K562 (cell line): ENCODE measurements around the gene CCDC88C. TPM values are rescaled to one million over a fixed set of nuclear protein-coding genes. Genes with fewer than 3 reads are reported as not detected.

Experiments
- ATAC-seq: fragments of 200-7000 bp; cut with Tn5 transposase; 3 replicates; pipeline ENCODE4 v1.9.1; 2020; ENCODE audit warnings: moderate library complexity
- BruUV-seq: library from RNA; stranded (reverse); fragments of 400-500 nt; replicated peaks from 2 replicates; lab custom pipeline; 2021; lab: Mats Ljungman, UMichigan
- CTCF ChIA-PET: fragments of 300-600 bp; formaldehyde crosslinking; extraction: SDS; loops from one replicate; lab custom pipeline; 2021; ENCODE audit warnings: low intra/inter-chr PET ratio; lab: Yijun Ruan, JAX
- POLR2A ChIA-PET: fragments of 300-600, 350-650 bp; sonication (Branson Sonifier 250); formaldehyde crosslinking; extraction: SDS; loops from one replicate; lab custom pipeline; 2021; ENCODE audit warnings: antibody characterized with exemption, inconsistent platforms; lab: Yijun Ruan, JAX
- DNase-seq, 4 experiments: peaks; one replicate each; pipeline versions ENCODE4 v3.0.0 to v3.0.0-alpha.2; 2011 to 2018; ENCODE audit warnings: low spot score in 3 of 4, mixed read lengths in 3 of 4; ENCODE audit errors: extremely low read depth in 1 of 4
- FAIRE-seq: peaks from 2 replicates; lab custom pipeline; 2011; peaks lifted over from hg19 to GRCh38; lab: Jason Lieb, UNC
- H2AFZ ChIP-seq: 2 replicates; pipeline ENCODE4 v1.6.0; 2011; ENCODE audit warnings: low read depth, low read length, control low read depth, inconsistent platforms
- H3K27ac ChIP-seq: fragments of 200-600 bp; 3 replicates; pipeline ENCODE4 v1.8.0; 2011; ENCODE audit warnings: low read depth, mild to moderate bottlenecking, control low read depth, inconsistent platforms, low read length, moderate library complexity, mixed read lengths; ENCODE audit errors: extremely low read depth
- H3K27me3 ChIP-seq, 2 experiments: fragments of 300-600 bp in 1 of 2; 2 replicates in 1 of 2; 3 replicates in 1 of 2; pipeline versions ENCODE4 v1.6.0 to v1.8.0; 2011; ENCODE audit warnings: inconsistent platforms in 2 of 2, low read length in 2 of 2, mild to moderate bottlenecking in 1 of 2, mixed read lengths in 1 of 2, moderate library complexity in 1 of 2; ENCODE audit not compliant: control insufficient read depth in 2 of 2, insufficient read depth in 2 of 2
- H3K36me3 ChIP-seq: fragments of 300-600 bp; 3 replicates; pipeline ENCODE4 v1.8.0; 2011; ENCODE audit warnings: mild to moderate bottlenecking, low read length, inconsistent platforms; ENCODE audit not compliant: control insufficient read depth, insufficient read depth
- H3K4me1 ChIP-seq, 2 experiments: fragments of 200-600 bp in 1 of 2; replicated peaks in 1 of 2; 2 replicates in 1 of 2; 3 replicates in 1 of 2; pipeline versions ENCODE4 v1.5.1 to v1.8.0; 2011; ENCODE audit warnings: inconsistent platforms in 2 of 2, low read length in 2 of 2, mild to moderate bottlenecking in 1 of 2, mixed read lengths in 1 of 2, moderate library complexity in 1 of 2; ENCODE audit not compliant: control insufficient read depth in 2 of 2, insufficient read depth in 2 of 2
- H3K4me2 ChIP-seq: 2 replicates; pipeline ENCODE4 v1.6.1; 2011; ENCODE audit warnings: low read length, control low read depth, inconsistent platforms, mixed read lengths; ENCODE audit not compliant: insufficient read depth
- H3K4me3 ChIP-seq: fragments of 200-600 bp; sonication (generic), shearing (Covaris generic); 2 replicates; pipeline ENCODE4 v1.5.1; 2016; ENCODE audit warnings: control low read depth, inconsistent platforms
- H3K79me2 ChIP-seq: fragments of 200-600 bp; 3 replicates; pipeline ENCODE4 v1.8.0; 2011; ENCODE audit warnings: low read length, inconsistent platforms; ENCODE audit not compliant: control insufficient read depth, insufficient read depth
- H3K9ac ChIP-seq, 2 experiments: 2 replicates each; pipeline versions ENCODE4 v1.6.0 to v1.6.1; 2011; ENCODE audit warnings: low read depth in 2 of 2, low read length in 2 of 2, control low read depth in 1 of 2, inconsistent platforms in 1 of 2, mild to moderate bottlenecking in 1 of 2, mixed read lengths in 1 of 2; ENCODE audit not compliant: insufficient read depth in 1 of 2
- H3K9me1 ChIP-seq: one replicate; pipeline ENCODE4 v1.6.0; 2011; ENCODE audit warnings: inconsistent platforms, mild to moderate bottlenecking, low read length, moderate library complexity; ENCODE audit not compliant: control insufficient read depth, insufficient read depth
- H3K9me3 ChIP-seq: replicated peaks from 2 replicates; pipeline ENCODE4 v1.5.1; 2011; ENCODE audit warnings: low read depth, low read length, inconsistent platforms; ENCODE audit not compliant: control insufficient read depth, insufficient read depth
- H4K20me1 ChIP-seq: replicated peaks from 2 replicates; pipeline ENCODE4 v1.6.1; 2011; ENCODE audit warnings: low read length, inconsistent platforms, mixed read lengths; ENCODE audit not compliant: control insufficient read depth, insufficient read depth
- ARNT ChIP-seq, 2 experiments: fragments of 450-650 bp; IDR thresholded peaks; 2 replicates each; pipeline ENCODE4 v1.6.1; 2016; ENCODE audit warnings: mild to moderate bottlenecking in 1 of 2
- CEBPZ ChIP-seq: fragments of 150-350 bp; IDR thresholded peaks from 2 replicates; pipeline ENCODE4 v1.6.1; 2014; ENCODE audit warnings: low read depth, mild to moderate bottlenecking, low read length, borderline replicate concordance
- HNRNPLL ChIP-seq: fragments of 200-400 bp; formaldehyde crosslinking; IDR thresholded peaks from 2 replicates; pipeline ENCODE4 v1.6.1; 2017; ENCODE audit warnings: low read length, low read depth, mild to moderate bottlenecking; ENCODE audit not compliant: poor library complexity, severe bottlenecking
- JUN ChIP-seq, 2 experiments: sonication (generic) in 1 of 2; formaldehyde crosslinking in 1 of 2; IDR thresholded peaks; 2 replicates each; pipeline versions ENCODE4 v1.6.1 to v1.8.0; 2012 to 2022; ENCODE audit warnings: borderline replicate concordance in 2 of 2, mild to moderate bottlenecking in 2 of 2, improper control_type of control experiment in 1 of 2, low read depth in 1 of 2, low read length in 1 of 2, missing genetic modification reagents in 1 of 2
- LEF1 ChIP-seq: fragments of 450-650 bp; IDR thresholded peaks from 2 replicates; pipeline ENCODE4 v1.6.1; 2016; ENCODE audit warnings: mild to moderate bottlenecking
- NEUROD1 ChIP-seq: fragments of 150-350 bp; IDR thresholded peaks from 2 replicates; pipeline ENCODE4 v1.6.1; 2014; ENCODE audit warnings: borderline replicate concordance, low read length, low read depth; ENCODE audit not compliant: partially characterized antibody
- PREB ChIP-seq: sonication (generic); formaldehyde crosslinking; IDR thresholded peaks from 2 replicates; pipeline ENCODE4 v1.8.1; 2023; ENCODE audit warnings: mild to moderate bottlenecking, missing genetic modification reagents
- TAL1 ChIP-seq: fragments of 450-650 bp; IDR thresholded peaks from 2 replicates; pipeline ENCODE4 v1.6.1; 2016; ENCODE audit warnings: mild to moderate bottlenecking
- TFAM ChIP-seq: fragments of 250-450 bp; sonication (Bioruptor Pico); conservative IDR thresholded peaks from 2 replicates; pipeline ENCODE4 v1.5.0; 2021; ENCODE audit warnings: mild to moderate bottlenecking, moderate library complexity
- ZBTB9 ChIP-seq: fragments of 450-650 bp; formaldehyde crosslinking; IDR thresholded peaks from 2 replicates; pipeline ENCODE4 v1.4.0; 2020; ENCODE audit warnings: mild to moderate bottlenecking, moderate library complexity
- WGBS: fragments of 100-300 bp; shearing (Covaris generic); methylation state at CpG from one replicate; pipeline ENCODE4 v1.1.6; 2016; ENCODE audit warnings: low coverage, mixed read lengths; ENCODE audit not compliant: insufficient coverage; ENCODE audit errors: missing lambda C conversion rate; 5-methylcytosine and 5-hydroxymethylcytosine counted together
- in situ Hi-C: fragments of 300-500 bp; cut with MboI; formaldehyde crosslinking; loops from 4 replicates; pipeline ENCODE4 v1.15.0; 2018; ENCODE audit warnings: inconsistent platforms, mixed read lengths
- intact Hi-C: fragments of 100-400 bp; cut with micrococcal nuclease; formaldehyde crosslinking; loops from 2 replicates; pipeline ENCODE4 v1.14.2; 2022
- polyA plus RNA-seq, 8 experiments: library from polyadenylated mRNA; depleted of rRNA in 4 of 8; stranded (reverse) in 5 of 8; unstranded in 3 of 8; fragments of >200 nt; fragmentation: Nextera tagmentation in 2 of 8; fragmentation: Illumina TruSeq in 1 of 8; extraction: Ambion mirVana in 2 of 8; extraction: Trizol in 1 of 8; gene quantifications; 2 replicates each; pipeline versions ENCODE4 v1.2.1 to v1.2.3, GENCODE V29; 2011 to 2014; ENCODE audit warnings: inconsistent platforms in 1 of 8, missing spikeins in 1 of 8
- total RNA-seq, 7 experiments: library from RNA; depleted of rRNA in 6 of 7; stranded (reverse); fragments of >200 nt in 6 of 7; fragmentation: Illumina TruSeq in 2 of 7; extraction: Trizol in 2 of 7; gene quantifications; 2 replicates each; pipeline versions ENCODE4 v1.2.1 to v1.2.3, GENCODE V29; 2011 to 2021; ENCODE audit warnings: low replicate concordance in 1 of 7

Gene CCDC88C
- total and polyA plus RNA-seq, 9 of the 15 experiments (the other 6 are each of a cell fraction or from before 2014, with no cell fraction given), result 0.62 to 22.5 (median 10.7) TPM

- in situ Hi-C loops (no loop called here), intact Hi-C loops (no loop called here)
- Histone ChIP-seq H3K27ac (no peak overlapping the region), H3K79me2 (no peaks in the 10 kb centered on the region), H2AFZ (no peak overlapping the region), H4K20me1 (no peaks in the 10 kb centered on the region), H3K9me1 (no peaks in the 10 kb centered on the region), H3K36me3 (peaks cover 75% of the 10 kb centered on the region; the same call in 2 of the 3 replicates), H3K4me1 (no peaks in the 10 kb centered on the region), H3K4me2 (no peak overlapping the region), H3K4me3 (no peak overlapping the region), H3K9ac (no peak overlapping the region), H3K9me3 (no peaks in the 10 kb centered on the region), H3K27me3 (no peaks in the 10 kb centered on the region)
- ChIA-PET CTCF (no interaction called here), POLR2A (interaction anchor here (2.2 kb wide), 1 partner anchor 16 kb away, joined by 5 read pairs; no protein-coding TSS in a partner anchor)
- FAIRE-seq (no peak), DNase-seq (no peak), ATAC-seq (no peak)
- no peak for TF ChIP-seq JUN (IDR thresholded peaks at IDR 0.05; ENCODE audit: borderline replicate concordance, low read depth, low read length)
- no peak for TF ChIP-seq JUN (CRISPR knock-in tag; IDR thresholded peaks at IDR 0.05; ENCODE audit: borderline replicate concordance)
- TF ChIP-seq ZBTB9 (CRISPR knock-in tag), result no peak
- TF ChIP-seq ARNT (IDR thresholded peaks at IDR 0.05), result no peak
- no peak for TF ChIP-seq LEF1
- TF ChIP-seq PREB, result no peak
- no peak for TF ChIP-seq NEUROD1
- no peak for TF ChIP-seq HNRNPLL
- no peak for TF ChIP-seq TFAM (CRISPR knock-in tag)
- TF ChIP-seq TAL1, result no peak
- TF ChIP-seq CEBPZ, result no peak
- no TSS peak for BruUV-seq
- WGBS, result 97% methylated on average over 7 of the region's 9 CpGs
Observed at GRCh38 chr14:91281346-91281745, 136.3 kb downstream of the CCDC88C start.
